Measurements from ENCODE around the gene STOX2. TPM values are rescaled to one million over a fixed set of nuclear protein-coding genes. Genes with fewer than 3 reads are reported as not detected.

STOX2 gene
- total and polyA plus RNA-seq, 4 donors = 1.8 to 27.5 (median 8.6) TPM

GRCh38 chr4:183959319-183960045, 54.4 kb downstream of the STOX2 start:
- peaks cover 0 to 2% (median 0%) of the 10 kb centered on the region in 4 donors for H3K9me3 ChIP-seq (ENCODE audit: control insufficient read depth in 4 of 4, insufficient read depth in 3 of 4, low read length in 3 of 4)
- ATAC-seq (ENCODE audit: insufficient read depth, low FRiP score) (no peak), DNase-seq (peak in 1 of 3 donors; percentile 34)
- 92 to 96% methylated on average over 10 of the region's 10 CpGs for WGBS, 2 donors
- H3K9ac ChIP-seq (ENCODE audit: insufficient read depth in 1 of 2, low read length in 2 of 2) = peak overlapping the region in 1 of 2 donors; percentile 73
- TF ChIP-seq, protein P1, sequence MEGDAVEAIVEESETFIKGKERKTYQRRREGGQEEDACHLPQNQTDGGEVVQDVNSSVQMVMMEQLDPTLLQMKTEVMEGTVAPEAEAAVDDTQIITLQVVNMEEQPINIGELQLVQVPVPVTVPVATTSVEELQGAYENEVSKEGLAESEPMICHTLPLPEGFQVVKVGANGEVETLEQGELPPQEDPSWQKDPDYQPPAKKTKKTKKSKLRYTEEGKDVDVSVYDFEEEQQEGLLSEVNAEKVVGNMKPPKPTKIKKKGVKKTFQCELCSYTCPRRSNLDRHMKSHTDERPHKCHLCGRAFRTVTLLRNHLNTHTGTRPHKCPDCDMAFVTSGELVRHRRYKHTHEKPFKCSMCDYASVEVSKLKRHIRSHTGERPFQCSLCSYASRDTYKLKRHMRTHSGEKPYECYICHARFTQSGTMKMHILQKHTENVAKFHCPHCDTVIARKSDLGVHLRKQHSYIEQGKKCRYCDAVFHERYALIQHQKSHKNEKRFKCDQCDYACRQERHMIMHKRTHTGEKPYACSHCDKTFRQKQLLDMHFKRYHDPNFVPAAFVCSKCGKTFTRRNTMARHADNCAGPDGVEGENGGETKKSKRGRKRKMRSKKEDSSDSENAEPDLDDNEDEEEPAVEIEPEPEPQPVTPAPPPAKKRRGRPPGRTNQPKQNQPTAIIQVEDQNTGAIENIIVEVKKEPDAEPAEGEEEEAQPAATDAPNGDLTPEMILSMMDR (IDR thresholded peaks at IDR 0.05; ENCODE audit: control extremely low read depth, extremely low read depth) = no peak
- peaks cover 2 to 31% (median 9%) of the 10 kb centered on the region in 5 donors for H3K4me1 ChIP-seq (ENCODE audit: control insufficient read depth in 5 of 5, insufficient read depth in 5 of 5, low read length in 5 of 5)
- H3K4me3 ChIP-seq = no peak overlapping the region
- no peaks in the 10 kb centered on the region for H3K36me3 ChIP-seq (ENCODE audit: control insufficient read depth in 4 of 4, insufficient read depth in 4 of 4, low read length in 4 of 4)
- no peaks in the 10 kb centered on the region for H3K27me3 ChIP-seq (ENCODE audit: control insufficient read depth in 3 of 3, insufficient read depth in 3 of 3, low read length in 2 of 3)
- no peak overlapping the region for H3K27ac ChIP-seq (ENCODE audit: low read depth in 1 of 2, low read length in 1 of 2)

GRCh38 chr4:183960046-183960420, 54.9 kb downstream of the STOX2 start:
- no peaks in the 10 kb centered on the region for H3K36me3 ChIP-seq (ENCODE audit: control insufficient read depth in 4 of 4, insufficient read depth in 4 of 4, low read length in 4 of 4)
- DNase-seq (peak; percentile 85 to 92 (median 92)), ATAC-seq (ENCODE audit: insufficient read depth, low FRiP score) (no peak)
- TF ChIP-seq, protein P1 (IDR thresholded peaks at IDR 0.05; ENCODE audit: control extremely low read depth, extremely low read depth) = no peak
- peak overlapping the region in 1 of 2 donors; percentile 73 for H3K9ac ChIP-seq (ENCODE audit: insufficient read depth in 1 of 2, low read length in 2 of 2)
- no peak overlapping the region for H3K27ac ChIP-seq (ENCODE audit: low read depth in 1 of 2, low read length in 1 of 2)
- H3K9me3 ChIP-seq (ENCODE audit: control insufficient read depth in 4 of 4, insufficient read depth in 3 of 4, low read length in 3 of 4) = peaks cover 0 to 2% (median 0%) of the 10 kb centered on the region in 4 donors
- WGBS, 2 donors = 51 to 62% methylated on average over 8 of the region's 8 CpGs
- H3K4me1 ChIP-seq (ENCODE audit: control insufficient read depth in 5 of 5, insufficient read depth in 5 of 5, low read length in 5 of 5) = peaks cover 2 to 31% (median 9%) of the 10 kb centered on the region in 5 donors
- no peak overlapping the region for H3K4me3 ChIP-seq
- no peaks in the 10 kb centered on the region for H3K27me3 ChIP-seq (ENCODE audit: control insufficient read depth in 3 of 3, insufficient read depth in 3 of 3, low read length in 2 of 3)

- 72 to 82% methylated on average over 12 of the region's 12 CpGs for WGBS, 2 donors
- peaks cover 0 to 23% (median 7%) of the 10 kb centered on the region in 5 donors for H3K4me1 ChIP-seq (ENCODE audit: control insufficient read depth in 5 of 5, insufficient read depth in 5 of 5, low read length in 5 of 5)
- no peak overlapping the region for H3K4me3 ChIP-seq
- no peaks in the 10 kb centered on the region for H3K27me3 ChIP-seq (ENCODE audit: control insufficient read depth in 3 of 3, insufficient read depth in 3 of 3, low read length in 2 of 3)
- ATAC-seq (ENCODE audit: insufficient read depth, low FRiP score) = no peak
- H3K36me3 ChIP-seq (ENCODE audit: control insufficient read depth in 4 of 4, insufficient read depth in 4 of 4, low read length in 4 of 4) = no peaks in the 10 kb centered on the region
- TF ChIP-seq, protein P1 (IDR thresholded peaks at IDR 0.05; ENCODE audit: control extremely low read depth, extremely low read depth) = no peak
- DNase-seq = peak in 2 of 3 donors; percentile 25 to 33
- H3K9ac ChIP-seq (ENCODE audit: insufficient read depth in 1 of 2, low read length in 2 of 2) = no peak overlapping the region
- H3K27ac ChIP-seq (ENCODE audit: low read depth in 1 of 2, low read length in 1 of 2) = peak overlapping the region in 1 of 2 donors; percentile 38
- H3K9me3 ChIP-seq (ENCODE audit: control insufficient read depth in 4 of 4, insufficient read depth in 3 of 4, low read length in 3 of 4) = peaks cover 0 to 2% (median 0%) of the 10 kb centered on the region in 4 donors
Measured at GRCh38 chr4:183960962-183961541, 55.9 kb downstream of the STOX2 start.

Measured in lung (tissue), 12 donors.